B cell (primary cell): Measurements from ENCODE around the gene KRTAP5-2.

Source experiments
- EZH2 ChIP-seq: IDR thresholded peaks from 2 replicates; pipeline ENCODE4 v1.6.1; 2012; ENCODE audit warnings: borderline replicate concordance, low read depth, mild to moderate bottlenecking, moderate library complexity, low read length; ENCODE audit not compliant: insufficient read depth, poor library complexity, severe bottlenecking
- TF ChIP-seq, protein P1 (sequence below): fragments of 200-600 bp; IDR thresholded peaks from one replicate; pipeline ENCODE4 v1.8.0; 2022; ENCODE audit warnings: antibody characterized with exemption, mild to moderate bottlenecking

DNA sequence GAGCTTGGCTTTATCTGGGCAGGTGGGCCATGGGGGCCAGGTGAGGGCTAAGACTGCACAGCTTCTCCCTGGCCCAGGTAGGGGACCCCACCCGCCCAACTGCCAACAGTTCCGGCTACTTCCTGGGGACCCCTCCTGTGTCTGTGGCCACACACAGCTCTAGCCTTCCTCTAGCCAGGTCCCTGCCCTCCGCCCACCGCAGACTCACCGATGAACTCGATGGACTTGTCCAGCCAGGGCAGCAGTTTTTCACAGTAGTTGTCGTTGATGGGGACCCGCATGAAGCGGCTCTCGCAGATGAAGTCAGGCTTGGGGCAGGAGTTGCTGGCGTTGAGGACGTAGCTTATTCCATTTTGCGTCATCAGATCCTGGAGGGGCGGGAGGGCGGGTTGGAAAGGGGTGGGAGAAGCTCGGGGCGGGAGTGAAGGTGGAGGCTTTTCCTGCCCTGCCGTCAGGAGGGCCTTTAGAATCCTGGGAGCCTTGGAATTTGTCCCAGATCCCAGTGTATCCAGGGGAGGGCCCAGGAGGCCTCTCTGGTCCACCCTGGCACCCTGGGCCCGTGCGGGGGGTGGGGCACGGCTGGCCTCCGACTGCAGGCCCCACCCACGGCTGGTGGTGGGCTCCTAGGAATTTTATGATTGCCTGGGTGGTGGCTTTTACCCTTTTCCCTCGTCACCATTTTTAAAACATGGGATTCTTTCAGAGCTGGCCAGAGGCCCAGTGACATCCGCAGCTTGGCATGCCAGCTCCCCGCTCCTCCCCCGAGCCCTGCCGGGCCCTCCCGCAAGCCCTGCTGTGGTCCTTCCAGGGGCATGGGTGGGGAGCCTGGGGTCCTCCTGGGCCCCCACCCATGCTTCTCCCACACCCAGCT lies 40.0 kb downstream of the KRTAP5-2 start:
- TF ChIP-seq, protein P1, sequence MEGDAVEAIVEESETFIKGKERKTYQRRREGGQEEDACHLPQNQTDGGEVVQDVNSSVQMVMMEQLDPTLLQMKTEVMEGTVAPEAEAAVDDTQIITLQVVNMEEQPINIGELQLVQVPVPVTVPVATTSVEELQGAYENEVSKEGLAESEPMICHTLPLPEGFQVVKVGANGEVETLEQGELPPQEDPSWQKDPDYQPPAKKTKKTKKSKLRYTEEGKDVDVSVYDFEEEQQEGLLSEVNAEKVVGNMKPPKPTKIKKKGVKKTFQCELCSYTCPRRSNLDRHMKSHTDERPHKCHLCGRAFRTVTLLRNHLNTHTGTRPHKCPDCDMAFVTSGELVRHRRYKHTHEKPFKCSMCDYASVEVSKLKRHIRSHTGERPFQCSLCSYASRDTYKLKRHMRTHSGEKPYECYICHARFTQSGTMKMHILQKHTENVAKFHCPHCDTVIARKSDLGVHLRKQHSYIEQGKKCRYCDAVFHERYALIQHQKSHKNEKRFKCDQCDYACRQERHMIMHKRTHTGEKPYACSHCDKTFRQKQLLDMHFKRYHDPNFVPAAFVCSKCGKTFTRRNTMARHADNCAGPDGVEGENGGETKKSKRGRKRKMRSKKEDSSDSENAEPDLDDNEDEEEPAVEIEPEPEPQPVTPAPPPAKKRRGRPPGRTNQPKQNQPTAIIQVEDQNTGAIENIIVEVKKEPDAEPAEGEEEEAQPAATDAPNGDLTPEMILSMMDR = no peak
- TF ChIP-seq EZH2 = no peak
